IPS DF 4.7 (cell line): Measurements from ENCODE around the gene SPEM2.

Experiments used
- DNase-seq: peaks from one replicate; pipeline ENCODE4 v3.0.0-alpha.2; 2013; ENCODE audit warnings: low spot score; ENCODE audit errors: extremely low read depth

The SPEM2 gene

DNA sequence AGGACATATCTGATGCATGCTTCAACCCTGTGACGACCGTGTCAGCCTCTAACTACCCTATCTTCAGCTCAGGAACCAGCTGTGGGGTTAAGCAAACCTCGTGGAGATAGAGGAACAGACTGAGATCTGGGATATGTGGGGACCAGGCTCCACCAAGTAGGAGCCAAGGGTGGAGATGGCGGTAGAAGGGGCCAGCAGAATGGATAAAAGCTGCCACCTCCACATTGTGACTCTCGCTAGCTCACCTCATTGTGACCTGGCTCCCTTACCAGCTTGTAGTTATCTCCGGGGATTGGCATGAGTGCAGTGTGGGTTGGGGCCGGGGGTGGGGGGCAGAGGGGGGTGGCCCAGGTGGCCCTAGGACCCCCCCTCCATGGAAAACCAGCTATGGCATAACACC is at the start of gene SPEM2:
TSS of gene SPEM2 (plus strand) at position 301 of the 400 bp plus-strand sequence. CDS start at position 374, 73 bp downstream.
- DNase-seq, result no peak

GRCh38 chr17:7379134-7379533 is 46.3 kb upstream of the SPEM2 start:
- DNase-seq, result no peak

- no peak for DNase-seq
Observed at GRCh38 chr17:7380321-7380720, 45.1 kb upstream of the SPEM2 start.

- no peak for DNase-seq
Observed at GRCh38 chr17:7380855-7381683, 44.3 kb upstream of the SPEM2 start, which contains the start of gene TNK1. TSS of gene TNK1 (plus strand) at chr17:7381089. CDS start at chr17:7382927, 1,838 bp downstream.

- DNase-seq, result no peak
Observed at GRCh38 chr17:7382901-7383300, 42.5 kb upstream of the SPEM2 start.

DNA sequence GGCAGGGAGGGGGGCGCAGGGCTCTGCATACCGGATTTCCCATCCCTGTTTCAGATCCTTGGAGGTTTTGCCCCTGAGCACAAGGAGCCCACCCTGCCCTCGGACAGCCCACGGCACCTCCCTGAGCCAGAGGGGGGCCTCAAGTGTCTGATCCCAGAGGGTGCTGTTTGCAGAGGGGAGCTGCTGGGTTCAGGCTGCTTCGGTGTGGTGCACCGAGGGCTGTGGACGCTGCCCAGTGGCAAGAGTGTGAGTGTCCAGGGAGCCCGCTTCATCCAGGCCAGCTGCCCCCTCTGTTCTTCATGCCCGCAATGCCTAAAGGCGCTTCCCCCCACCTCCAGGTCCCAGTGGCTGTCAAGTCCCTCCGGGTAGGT is 42.1 kb upstream of the SPEM2 start:
- no peak for DNase-seq

GRCh38 chr17:7383742-7384488 is 41.5 kb upstream of the SPEM2 start:
- DNase-seq, result no peak

DNA sequence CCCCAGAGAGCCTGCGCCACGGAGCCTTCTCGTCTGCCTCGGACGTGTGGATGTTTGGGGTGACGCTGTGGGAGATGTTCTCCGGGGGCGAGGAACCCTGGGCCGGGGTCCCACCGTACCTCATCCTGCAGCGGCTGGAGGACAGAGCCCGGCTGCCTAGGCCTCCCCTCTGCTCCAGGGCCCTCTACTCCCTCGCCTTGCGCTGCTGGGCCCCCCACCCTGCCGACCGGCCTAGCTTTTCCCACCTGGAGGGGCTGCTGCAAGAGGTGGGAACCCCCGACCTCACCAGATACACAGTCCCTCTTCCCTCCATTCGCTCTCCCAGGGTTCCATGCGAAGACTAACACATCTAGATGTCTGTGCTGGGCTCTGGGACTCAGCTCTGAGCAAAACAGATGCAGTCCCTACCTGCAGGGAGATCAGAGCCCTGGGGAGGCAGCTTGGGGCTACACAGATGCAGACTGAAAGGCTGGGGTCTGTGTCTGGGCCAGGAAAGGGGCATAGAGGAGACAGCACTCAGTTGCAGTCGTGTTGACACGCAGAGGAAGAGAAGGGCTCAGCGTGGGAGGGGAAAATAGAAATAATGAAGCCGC is 40.8 kb upstream of the SPEM2 start:
- no peak for DNase-seq

GRCh38 chr17:7388856-7389255 is 36.6 kb upstream of the SPEM2 start:
- no peak for DNase-seq

GRCh38 chr17:7389924-7390910 is 35.2 kb upstream of the SPEM2 start:
- DNase-seq, result no peak

DNA sequence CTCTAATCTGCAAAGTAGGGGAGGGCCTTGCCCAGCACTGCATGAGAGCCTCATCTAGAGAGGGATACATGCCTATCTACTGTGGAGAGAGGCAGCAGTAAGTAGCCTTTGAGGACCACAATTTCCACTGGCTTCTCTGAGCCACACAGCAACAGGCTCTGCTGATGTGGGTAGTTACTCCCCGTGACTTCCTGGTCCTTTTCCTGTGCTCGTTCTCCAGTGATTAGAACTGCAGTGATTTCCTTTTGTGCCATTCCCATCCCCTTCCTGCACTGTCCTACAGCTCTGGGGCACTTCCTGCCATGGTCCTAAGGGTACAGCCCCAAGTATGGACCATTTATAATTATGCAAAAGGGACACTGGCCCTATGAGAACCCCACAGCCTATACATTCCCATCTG is 34.1 kb upstream of the SPEM2 start:
- DNase-seq, result no peak

DNA sequence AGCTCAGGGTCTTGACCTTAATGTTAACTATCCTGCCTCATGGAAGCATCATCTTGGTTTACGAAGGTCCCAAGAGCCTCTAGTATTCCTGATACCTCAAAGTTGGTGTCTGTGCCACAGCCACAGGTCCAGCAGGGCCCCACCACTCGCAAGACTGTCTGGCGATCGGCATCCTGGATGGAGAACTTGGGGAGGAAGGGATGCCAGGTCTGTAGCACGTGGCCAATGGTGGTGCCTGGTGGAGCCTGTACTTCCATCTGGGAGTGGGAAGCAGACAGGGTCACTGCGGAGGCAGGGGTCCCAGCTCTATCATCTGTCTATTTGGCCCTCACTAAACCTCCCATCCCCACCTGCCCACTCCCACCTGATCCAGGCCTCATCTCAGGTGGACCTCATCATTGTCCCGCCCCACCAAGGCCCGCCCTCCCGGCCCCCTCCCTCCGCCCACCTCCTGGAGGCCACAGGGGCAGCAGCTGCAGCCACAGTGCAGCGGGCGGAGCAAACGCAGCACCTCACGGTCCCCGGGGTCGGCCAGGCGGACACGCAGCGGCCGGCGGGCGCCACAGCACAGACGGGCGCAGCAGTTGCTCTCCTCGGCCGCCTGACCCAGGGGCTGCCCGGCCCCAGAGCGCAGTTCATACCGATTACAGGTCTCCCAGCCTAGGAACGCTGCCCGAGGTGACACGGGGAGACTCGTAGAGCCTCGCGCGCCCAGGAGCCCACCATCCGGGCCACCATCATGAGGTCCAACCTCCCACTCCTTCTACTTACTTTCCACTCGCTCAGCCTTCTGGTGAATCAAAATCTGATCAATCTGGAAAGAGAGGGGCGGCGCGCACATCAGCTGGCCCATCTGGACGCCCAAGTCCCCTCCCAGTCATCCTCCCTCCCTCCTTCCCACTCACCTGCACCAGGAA is 32.5 kb upstream of the SPEM2 start:
- no peak for DNase-seq

DNA sequence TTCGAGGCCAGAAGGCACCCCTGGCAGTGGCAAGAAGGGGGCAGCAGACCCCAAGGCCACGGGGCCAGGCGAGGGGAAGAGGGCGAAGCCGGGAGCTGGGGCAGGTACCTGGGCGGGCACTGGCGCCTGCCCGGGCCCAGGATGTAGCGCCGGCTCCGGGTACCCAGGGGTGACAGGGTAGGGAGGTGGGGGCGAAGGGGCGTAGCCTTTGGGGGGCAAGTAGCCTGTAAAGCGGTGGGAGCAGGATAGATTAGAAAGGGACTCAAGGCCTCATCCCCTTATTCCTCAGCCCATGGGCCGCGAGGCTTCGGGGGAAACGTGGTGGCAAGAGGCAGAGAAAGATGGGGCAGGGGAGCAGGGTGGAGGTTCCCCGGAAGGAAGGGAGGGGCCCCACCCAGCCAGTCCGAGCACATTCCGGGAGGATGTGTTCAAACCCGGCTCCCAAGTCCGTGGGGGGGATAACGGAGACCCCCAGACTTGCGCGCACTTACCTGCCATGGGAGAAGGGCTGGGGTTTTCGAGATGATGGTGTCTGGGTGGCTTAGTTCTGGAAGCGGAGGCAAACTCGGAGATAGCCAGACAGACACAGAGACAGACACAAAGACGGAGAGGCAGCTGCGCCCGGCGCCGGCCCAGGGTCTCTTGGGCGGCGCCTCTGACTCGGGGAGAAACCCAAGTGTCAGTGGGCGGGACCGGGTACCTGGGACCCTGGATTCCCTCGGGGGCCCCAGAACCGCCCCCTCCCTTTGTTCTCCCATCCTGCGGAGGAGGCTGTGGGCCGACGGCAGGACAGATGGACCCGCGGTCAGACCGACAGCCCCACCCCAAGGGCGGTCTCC is 31.6 kb upstream of the SPEM2 start:
- DNase-seq, result no peak

- no peak for DNase-seq
Observed at GRCh38 chr17:7394452-7395191, 30.8 kb upstream of the SPEM2 start, which contains the start of gene PLSCR3. TSS of gene PLSCR3 (minus strand) at chr17:7394525. CDS start at chr17:7394110, 415 bp downstream.

DNA sequence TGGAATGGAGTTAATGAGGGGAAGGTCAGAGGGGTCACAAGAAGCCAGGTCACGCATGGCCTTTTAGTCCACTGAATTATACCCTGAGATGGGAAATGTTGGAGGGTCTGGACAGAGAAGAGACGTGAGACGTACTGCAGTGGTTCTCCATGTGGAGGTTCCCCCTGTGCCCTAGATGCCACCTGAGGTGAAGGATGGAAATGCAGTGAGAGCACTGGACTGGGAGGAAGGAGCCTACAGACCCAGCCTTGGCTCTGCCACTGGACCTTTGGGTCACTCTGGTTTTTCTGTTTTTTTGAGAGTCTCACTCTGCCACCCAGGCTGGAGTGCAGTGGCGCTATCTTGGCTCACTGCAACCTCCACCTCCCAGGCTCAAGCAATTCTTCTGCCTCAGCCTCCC is 29.3 kb upstream of the SPEM2 start:
- DNase-seq, result no peak

- no peak for DNase-seq
Observed at GRCh38 chr17:7398612-7399011, 26.8 kb upstream of the SPEM2 start.

DNA sequence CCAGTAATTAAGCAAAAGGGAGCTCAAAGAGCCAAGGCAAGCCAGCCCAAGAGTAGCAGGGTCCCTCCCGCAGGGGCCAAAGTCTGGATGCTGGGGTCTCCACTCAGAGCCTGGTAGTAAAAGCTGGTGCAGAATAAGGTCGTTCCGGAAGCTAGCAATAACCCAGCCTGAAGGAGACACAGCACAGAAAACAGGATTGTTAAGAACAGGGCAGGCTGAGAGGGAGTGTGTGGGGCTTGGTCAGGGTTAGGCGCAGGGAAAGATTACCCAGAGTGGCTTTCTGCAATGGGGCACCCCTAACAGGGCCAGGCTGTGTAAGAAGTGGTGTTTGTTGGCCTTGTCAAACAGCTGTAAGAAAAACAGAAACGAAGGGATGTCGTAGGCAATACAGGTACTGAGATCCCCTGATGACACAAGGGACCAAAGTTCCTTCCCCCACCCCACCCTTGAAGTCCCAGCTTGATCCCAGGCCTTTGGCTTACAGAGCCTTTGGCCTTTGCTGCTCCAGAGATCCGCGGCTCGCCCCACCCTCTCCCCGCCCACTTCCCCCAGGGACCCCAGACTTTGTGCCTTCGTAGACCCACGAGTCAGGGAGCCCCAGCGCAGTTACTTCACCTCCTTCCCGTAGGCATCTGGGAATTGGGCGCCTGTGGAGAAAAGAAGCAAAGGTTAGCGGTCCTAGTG is 22.2 kb upstream of the SPEM2 start:
- no peak for DNase-seq

- no peak for DNase-seq
Observed at GRCh38 chr17:7403727-7403976, 21.8 kb upstream of the SPEM2 start.
